ENCODE results near the gene NRAP.

DNA sequence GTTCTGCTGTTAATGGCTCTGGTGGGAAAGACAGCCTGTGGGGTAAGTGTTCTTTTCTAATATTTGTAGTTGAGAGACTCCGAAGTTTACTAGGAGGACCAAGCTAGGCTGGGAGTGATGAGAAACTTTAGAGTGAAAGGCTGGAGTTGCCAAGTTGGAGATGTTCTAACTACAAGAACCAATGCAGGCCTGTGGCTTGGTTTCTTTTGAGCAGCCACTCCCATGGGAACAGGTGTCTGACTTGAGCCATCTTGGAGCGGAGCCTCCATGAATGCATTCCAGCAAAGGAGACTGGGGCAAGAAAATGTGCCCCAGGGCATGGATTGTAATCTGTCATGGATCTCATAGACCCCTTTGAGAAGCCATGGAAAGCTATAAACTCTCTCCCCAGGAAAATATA, 110.7 kb downstream of the NRAP start:
- TF ChIP-seq POLR2A (IDR thresholded peaks at IDR 0.05; ENCODE audit: low read length) (no peak), GATA1 (IDR thresholded peaks at IDR 0.05; ENCODE audit: low read depth, low read length) (no peak)
